Measurements from ENCODE around the gene RPTOR.

RPTOR gene

GRCh38 chr17:80859002-80859941, 314.6 kb downstream of the RPTOR start:
- peak; percentile 22 for DNase-seq
- Histone ChIP-seq H2AK5ac (ENCODE audit: low read length) (no peak overlapping the region), H3K18ac (ENCODE audit: low read length) (no peak overlapping the region), H3K23ac (ENCODE audit: low read length) (no peak overlapping the region), H3K4me1 (ENCODE audit: control insufficient read depth, low read depth, low read length) (no peaks in the 10 kb centered on the region), H2BK120ac (ENCODE audit: low read depth, low read length) (no peak overlapping the region), H2BK15ac (replicated peaks; ENCODE audit: low read depth) (no peak overlapping the region), H3K79me2 (ENCODE audit: control insufficient read depth, insufficient read depth, low read length) (no peaks in the 10 kb centered on the region), H3K56ac (ENCODE audit: low read length) (peak overlapping the region; percentile 37), H4K5ac (ENCODE audit: low read length) (no peak overlapping the region), H4K8ac (ENCODE audit: low read depth, low read length) (no peak overlapping the region), H3K9ac (ENCODE audit: low read length) (no peak overlapping the region), H3K4me3 (ENCODE audit: low read length) (no peak overlapping the region), H3K4ac (ENCODE audit: low read depth, low read length) (no peak overlapping the region), H2BK5ac (ENCODE audit: low read length) (no peak overlapping the region), H3K79me1 (ENCODE audit: low read length) (no peaks in the 10 kb centered on the region), H3K27ac (ENCODE audit: low read depth, low read length) (no peak overlapping the region), H3K4me2 (ENCODE audit: low read length) (no peak overlapping the region), H3K36me3 (ENCODE audit: control insufficient read depth, insufficient read depth, low read length) (no peaks in the 10 kb centered on the region), H3K27me3 (ENCODE audit: insufficient read depth, low read length, poor library complexity) (no peaks in the 10 kb centered on the region)
- no CpG with 5 or more reads among the region's 40 CpGs for WGBS (ENCODE audit: extremely low coverage, insufficient coverage, low lambda C conversion rate)

GRCh38 chr17:80860101-80860671, 315.5 kb downstream of the RPTOR start:
- no CpG with 5 or more reads among the region's 20 CpGs for WGBS (ENCODE audit: extremely low coverage, insufficient coverage, low lambda C conversion rate)
- no peak overlapping the region for H2BK120ac ChIP-seq (ENCODE audit: low read depth, low read length)

GRCh38 chr17:80860703-80861417, 316.2 kb downstream of the RPTOR start:
- no CpG with 5 or more reads among the region's 11 CpGs for WGBS (ENCODE audit: extremely low coverage, insufficient coverage, low lambda C conversion rate)
- Histone ChIP-seq H3K9ac (ENCODE audit: low read length) (no peak overlapping the region), H3K79me1 (ENCODE audit: low read length) (no peaks in the 10 kb centered on the region), H3K27ac (ENCODE audit: low read depth, low read length) (no peak overlapping the region), H3K27me3 (ENCODE audit: insufficient read depth, low read length, poor library complexity) (no peaks in the 10 kb centered on the region), H3K4me2 (ENCODE audit: low read length) (no peak overlapping the region), H2BK120ac (ENCODE audit: low read depth, low read length) (no peak overlapping the region), H2BK15ac (replicated peaks; ENCODE audit: low read depth) (no peak overlapping the region), H2BK5ac (ENCODE audit: low read length) (no peak overlapping the region), H3K4me3 (ENCODE audit: low read length) (no peak overlapping the region), H3K4ac (ENCODE audit: low read depth, low read length) (no peak overlapping the region), H3K4me1 (ENCODE audit: control insufficient read depth, low read depth, low read length) (no peaks in the 10 kb centered on the region), H3K36me3 (ENCODE audit: control insufficient read depth, insufficient read depth, low read length) (no peaks in the 10 kb centered on the region), H4K8ac (ENCODE audit: low read depth, low read length) (no peak overlapping the region), H3K18ac (ENCODE audit: low read length) (no peak overlapping the region), H3K56ac (ENCODE audit: low read length) (no peak overlapping the region), H4K5ac (ENCODE audit: low read length) (no peak overlapping the region), H2AK5ac (ENCODE audit: low read length) (no peak overlapping the region), H3K23ac (ENCODE audit: low read length) (no peak overlapping the region), H3K79me2 (ENCODE audit: control insufficient read depth, insufficient read depth, low read length) (no peaks in the 10 kb centered on the region)
- no peak for DNase-seq

More at GRCh38 chr17:80860101-80860671, 315.5 kb downstream of the RPTOR start:
- Histone ChIP-seq H4K5ac (ENCODE audit: low read length) (no peak overlapping the region), H3K18ac (ENCODE audit: low read length) (no peak overlapping the region), H2BK5ac (ENCODE audit: low read length) (no peak overlapping the region), H4K8ac (ENCODE audit: low read depth, low read length) (no peak overlapping the region), H3K79me2 (ENCODE audit: control insufficient read depth, insufficient read depth, low read length) (no peaks in the 10 kb centered on the region), H3K36me3 (ENCODE audit: control insufficient read depth, insufficient read depth, low read length) (no peaks in the 10 kb centered on the region), H3K9ac (ENCODE audit: low read length) (no peak overlapping the region), H3K27ac (ENCODE audit: low read depth, low read length) (no peak overlapping the region), H3K79me1 (ENCODE audit: low read length) (no peaks in the 10 kb centered on the region), H3K4me2 (ENCODE audit: low read length) (no peak overlapping the region), H3K4ac (ENCODE audit: low read depth, low read length) (no peak overlapping the region), H3K4me3 (ENCODE audit: low read length) (no peak overlapping the region), H3K4me1 (ENCODE audit: control insufficient read depth, low read depth, low read length) (no peaks in the 10 kb centered on the region), H2BK15ac (replicated peaks; ENCODE audit: low read depth) (no peak overlapping the region), H3K56ac (ENCODE audit: low read length) (no peak overlapping the region), H2AK5ac (ENCODE audit: low read length) (no peak overlapping the region), H3K27me3 (ENCODE audit: insufficient read depth, low read length, poor library complexity) (no peaks in the 10 kb centered on the region), H3K23ac (ENCODE audit: low read length) (peak overlapping the region; percentile 16)
- DNase-seq: no peak

- no peak overlapping the region for H2AK5ac ChIP-seq (ENCODE audit: low read length)
- no peak overlapping the region for H3K23ac ChIP-seq (ENCODE audit: low read length)
- no peak overlapping the region for H4K8ac ChIP-seq (ENCODE audit: low read depth, low read length)
- H3K56ac ChIP-seq (ENCODE audit: low read length): no peak overlapping the region
- H3K4me2 ChIP-seq (ENCODE audit: low read length): no peak overlapping the region
- no peak overlapping the region for H3K18ac ChIP-seq (ENCODE audit: low read length)
- H3K9ac ChIP-seq (ENCODE audit: low read length): no peak overlapping the region
- no peaks in the 10 kb centered on the region for H3K79me2 ChIP-seq (ENCODE audit: control insufficient read depth, insufficient read depth, low read length)
- no peak for DNase-seq
- no peak overlapping the region for H3K27ac ChIP-seq (ENCODE audit: low read depth, low read length)
- H2BK15ac ChIP-seq (replicated peaks; ENCODE audit: low read depth): no peak overlapping the region
- no peak overlapping the region for H2BK120ac ChIP-seq (ENCODE audit: low read depth, low read length)
- no peaks in the 10 kb centered on the region for H3K36me3 ChIP-seq (ENCODE audit: control insufficient read depth, insufficient read depth, low read length)
- H2BK5ac ChIP-seq (ENCODE audit: low read length): no peak overlapping the region
- H3K79me1 ChIP-seq (ENCODE audit: low read length): no peaks in the 10 kb centered on the region
- H3K4me1 ChIP-seq (ENCODE audit: control insufficient read depth, low read depth, low read length): no peaks in the 10 kb centered on the region
- no CpG with 5 or more reads among the region's 11 CpGs for WGBS (ENCODE audit: extremely low coverage, insufficient coverage, low lambda C conversion rate)
- no peak overlapping the region for H4K5ac ChIP-seq (ENCODE audit: low read length)
- H3K4ac ChIP-seq (ENCODE audit: low read depth, low read length): no peak overlapping the region
- no peaks in the 10 kb centered on the region for H3K27me3 ChIP-seq (ENCODE audit: insufficient read depth, low read length, poor library complexity)
- no peak overlapping the region for H3K4me3 ChIP-seq (ENCODE audit: low read length)
Measured at GRCh38 chr17:80861418-80861815, 316.8 kb downstream of the RPTOR start.

DNA sequence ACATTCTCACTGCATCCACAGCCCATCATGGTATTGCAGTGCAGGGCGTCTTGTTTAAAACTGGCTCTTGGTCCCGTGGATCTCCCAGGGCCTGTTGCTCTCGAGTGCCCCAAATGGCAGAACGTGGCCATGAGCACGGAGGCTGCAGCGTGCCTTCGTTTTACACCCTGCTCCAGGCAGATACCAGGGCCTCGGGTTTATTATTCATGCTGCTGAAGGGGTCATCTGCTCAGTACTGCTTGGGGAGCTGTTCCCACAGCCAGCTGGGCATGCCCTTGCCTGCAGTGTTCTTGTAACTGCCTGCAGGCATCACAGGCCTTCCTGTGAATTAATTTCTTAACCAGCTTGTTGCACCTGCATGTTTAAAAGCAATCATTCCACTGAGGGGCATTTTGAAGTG, 317.3 kb downstream of the RPTOR start:
- Histone ChIP-seq H4K8ac (ENCODE audit: low read depth, low read length) (no peak overlapping the region), H4K5ac (ENCODE audit: low read length) (no peak overlapping the region), H3K36me3 (ENCODE audit: control insufficient read depth, insufficient read depth, low read length) (no peaks in the 10 kb centered on the region), H3K4me1 (ENCODE audit: control insufficient read depth, low read depth, low read length) (no peaks in the 10 kb centered on the region), H3K27ac (ENCODE audit: low read depth, low read length) (no peak overlapping the region), H3K56ac (ENCODE audit: low read length) (no peak overlapping the region), H2BK15ac (replicated peaks; ENCODE audit: low read depth) (no peak overlapping the region), H3K27me3 (ENCODE audit: insufficient read depth, low read length, poor library complexity) (no peaks in the 10 kb centered on the region), H3K4ac (ENCODE audit: low read depth, low read length) (no peak overlapping the region), H3K4me2 (ENCODE audit: low read length) (no peak overlapping the region), H3K79me2 (ENCODE audit: control insufficient read depth, insufficient read depth, low read length) (no peaks in the 10 kb centered on the region), H3K9ac (ENCODE audit: low read length) (no peak overlapping the region), H3K79me1 (ENCODE audit: low read length) (no peaks in the 10 kb centered on the region), H3K23ac (ENCODE audit: low read length) (no peak overlapping the region), H2BK5ac (ENCODE audit: low read length) (no peak overlapping the region), H2BK120ac (ENCODE audit: low read depth, low read length) (no peak overlapping the region), H3K18ac (ENCODE audit: low read length) (no peak overlapping the region), H3K4me3 (ENCODE audit: low read length) (no peak overlapping the region), H2AK5ac (ENCODE audit: low read length) (no peak overlapping the region)
- WGBS (ENCODE audit: extremely low coverage, insufficient coverage, low lambda C conversion rate): no CpG with 5 or more reads among the region's 8 CpGs
- peak; percentile 44 for DNase-seq

All from mesendoderm (in vitro differentiated cells).